NCI-H748 (cell line): ENCODE measurements around the gene HSD17B4.
A peak's percentile ranks its signal among the peaks of the same experiment; 100 is the strongest.
"Not testable (repeated sequence)": the region's sequence is repeated elsewhere in the genome, so short reads cannot be mapped to it uniquely, and the experiment has no call there.

ENCODE experiments used
- DNase-seq: peaks from one replicate; lab custom pipeline; 2025; ENCODE audit not compliant: unreplicated experiment; lab: John Stamatoyannopoulos, UW

Gene HSD17B4, protein sequence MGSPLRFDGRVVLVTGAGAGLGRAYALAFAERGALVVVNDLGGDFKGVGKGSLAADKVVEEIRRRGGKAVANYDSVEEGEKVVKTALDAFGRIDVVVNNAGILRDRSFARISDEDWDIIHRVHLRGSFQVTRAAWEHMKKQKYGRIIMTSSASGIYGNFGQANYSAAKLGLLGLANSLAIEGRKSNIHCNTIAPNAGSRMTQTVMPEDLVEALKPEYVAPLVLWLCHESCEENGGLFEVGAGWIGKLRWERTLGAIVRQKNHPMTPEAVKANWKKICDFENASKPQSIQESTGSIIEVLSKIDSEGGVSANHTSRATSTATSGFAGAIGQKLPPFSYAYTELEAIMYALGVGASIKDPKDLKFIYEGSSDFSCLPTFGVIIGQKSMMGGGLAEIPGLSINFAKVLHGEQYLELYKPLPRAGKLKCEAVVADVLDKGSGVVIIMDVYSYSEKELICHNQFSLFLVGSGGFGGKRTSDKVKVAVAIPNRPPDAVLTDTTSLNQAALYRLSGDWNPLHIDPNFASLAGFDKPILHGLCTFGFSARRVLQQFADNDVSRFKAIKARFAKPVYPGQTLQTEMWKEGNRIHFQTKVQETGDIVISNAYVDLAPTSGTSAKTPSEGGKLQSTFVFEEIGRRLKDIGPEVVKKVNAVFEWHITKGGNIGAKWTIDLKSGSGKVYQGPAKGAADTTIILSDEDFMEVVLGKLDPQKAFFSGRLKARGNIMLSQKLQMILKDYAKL

DNA sequence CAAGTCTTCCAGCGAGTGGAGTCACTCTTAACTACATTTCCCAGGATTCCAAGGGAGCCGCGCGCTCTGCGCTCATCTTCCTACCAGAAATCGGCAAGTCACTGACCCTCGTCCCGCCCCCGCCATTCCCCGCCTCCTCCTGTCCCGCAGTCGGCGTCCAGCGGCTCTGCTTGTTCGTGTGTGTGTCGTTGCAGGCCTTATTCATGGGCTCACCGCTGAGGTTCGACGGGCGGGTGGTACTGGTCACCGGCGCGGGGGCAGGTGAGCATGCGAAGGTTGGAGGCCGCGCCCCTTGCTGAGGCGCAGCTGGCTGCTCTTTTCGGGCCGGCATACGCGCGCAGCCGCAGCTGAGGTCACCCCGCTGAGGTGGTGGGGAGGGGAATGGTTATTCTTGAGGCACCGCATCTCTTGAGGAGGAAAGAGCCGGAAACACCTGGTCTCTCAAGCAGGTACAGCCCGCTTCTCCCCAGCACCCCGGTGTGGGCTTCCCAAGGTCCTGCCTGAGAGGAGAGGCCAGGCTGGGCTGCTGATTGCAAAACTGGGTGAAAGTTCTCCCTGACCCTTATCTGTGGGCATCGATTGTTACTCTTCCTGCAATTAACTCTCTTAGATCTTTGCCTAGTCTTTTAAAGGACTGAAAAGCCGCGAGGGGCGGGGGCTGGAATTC is at the start of gene HSD17B4:
Gene HSD17B4, plus strand, starts transcription at position 125 of the 667 bp plus-strand sequence. Its CDS starts 79 bp downstream, at position 204.
- DNase-seq, result peak; percentile 95

DNA sequence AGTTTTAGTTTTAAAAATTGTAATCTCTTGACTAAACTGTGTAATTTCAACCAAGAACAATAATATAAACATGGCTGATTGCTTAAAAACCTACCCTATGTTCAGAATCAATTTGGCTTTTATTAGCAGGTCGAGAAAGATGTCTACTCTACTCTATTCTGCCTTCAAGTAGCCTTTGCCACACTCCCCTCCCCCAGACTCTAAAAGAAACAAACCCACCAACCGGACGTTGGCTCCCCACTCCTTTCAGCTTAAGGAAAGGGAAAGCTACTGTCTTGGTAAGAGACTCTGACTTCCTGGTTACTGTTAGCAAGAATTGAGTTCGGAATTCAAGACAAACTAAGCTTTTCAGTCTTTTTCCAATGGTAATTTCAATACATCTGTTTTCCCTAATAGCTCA is 49.7 kb upstream of the HSD17B4 start:
- no peak for DNase-seq

- DNase-seq, result no peak
Observed at GRCh38 chr5:119404033-119404432, 48.3 kb upstream of the HSD17B4 start.

DNA sequence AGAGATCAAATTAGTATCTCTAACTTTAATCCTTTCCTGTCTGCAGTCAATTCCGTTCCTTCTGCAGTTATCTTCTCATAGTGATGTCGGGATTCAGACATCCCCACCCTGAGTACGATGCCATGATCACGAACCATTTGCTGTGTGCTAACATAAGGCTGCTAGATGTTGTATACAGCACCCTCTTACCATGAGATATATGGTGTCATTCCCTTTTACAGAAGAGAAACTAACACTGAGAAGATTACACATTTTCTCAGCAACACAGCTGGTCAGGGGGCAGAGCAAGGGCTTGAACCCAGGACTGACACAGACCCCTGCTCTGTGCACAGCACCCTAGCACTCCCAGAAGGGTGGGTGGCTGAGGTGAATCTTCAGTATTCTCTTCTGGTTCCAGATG is 46.9 kb upstream of the HSD17B4 start:
- no peak for DNase-seq

DNA sequence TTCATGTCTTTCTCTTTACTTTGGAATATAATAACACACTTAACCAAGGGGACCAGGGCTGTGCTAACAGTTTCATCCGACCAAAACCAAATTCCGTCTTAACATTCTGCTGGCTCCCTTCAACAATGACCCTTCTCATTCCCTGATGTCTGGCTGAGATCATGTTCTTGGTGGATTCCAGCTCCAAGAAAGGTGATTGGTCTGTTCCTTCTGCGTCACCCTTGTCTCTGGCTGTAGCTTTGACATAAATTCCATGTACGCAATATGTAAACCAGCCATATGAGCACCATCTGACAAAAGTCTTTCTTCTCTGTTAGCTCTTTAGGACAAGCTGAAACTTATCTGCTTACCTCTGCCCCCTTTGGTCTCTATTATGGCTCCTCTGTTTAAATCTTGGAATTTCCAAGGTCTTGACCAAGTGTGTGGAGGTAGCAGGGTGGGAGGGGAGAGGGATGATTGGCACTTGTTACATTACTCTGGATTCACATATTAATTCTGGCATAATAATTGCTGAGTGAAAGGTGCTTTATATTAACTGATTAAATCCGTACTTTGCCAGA is 45.7 kb upstream of the HSD17B4 start:
- no peak for DNase-seq

GRCh38 chr5:119409235-119409815 is 43.0 kb upstream of the HSD17B4 start:
- DNase-seq, result no peak

DNA sequence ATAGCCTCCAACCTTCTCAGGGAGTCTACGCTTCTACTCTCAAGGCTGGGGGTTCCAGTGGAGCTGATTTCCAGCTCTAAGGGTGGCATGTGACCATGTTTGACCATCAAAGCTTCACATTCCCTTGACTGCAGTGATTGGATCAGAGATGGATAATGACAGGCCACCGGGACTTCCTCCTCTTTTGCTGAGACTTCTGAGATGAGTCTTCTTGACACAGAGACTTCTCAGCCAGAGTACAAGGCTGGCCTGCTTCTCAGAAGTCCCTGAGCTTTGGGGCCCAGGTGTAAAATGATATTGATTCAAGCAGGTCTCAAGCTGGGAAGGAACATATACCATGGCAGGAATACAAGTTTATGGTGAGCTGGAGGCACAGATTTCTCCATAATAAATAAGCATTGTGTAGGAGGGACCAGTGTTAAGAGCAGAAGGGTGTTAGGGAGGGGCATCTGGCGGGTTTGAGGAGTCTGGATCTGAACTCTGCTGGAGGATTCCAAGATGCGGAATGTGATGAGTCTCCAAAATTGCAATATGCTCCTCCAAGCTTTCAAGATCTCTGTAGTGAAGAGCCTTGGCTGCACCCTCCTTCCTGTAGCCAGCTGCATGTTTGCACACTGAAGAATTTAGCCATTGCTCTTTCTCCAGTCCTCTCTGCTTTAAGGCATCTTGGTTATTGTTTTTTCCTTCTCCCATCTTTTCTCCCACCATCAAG is 41.7 kb upstream of the HSD17B4 start:
- no peak for DNase-seq

DNA sequence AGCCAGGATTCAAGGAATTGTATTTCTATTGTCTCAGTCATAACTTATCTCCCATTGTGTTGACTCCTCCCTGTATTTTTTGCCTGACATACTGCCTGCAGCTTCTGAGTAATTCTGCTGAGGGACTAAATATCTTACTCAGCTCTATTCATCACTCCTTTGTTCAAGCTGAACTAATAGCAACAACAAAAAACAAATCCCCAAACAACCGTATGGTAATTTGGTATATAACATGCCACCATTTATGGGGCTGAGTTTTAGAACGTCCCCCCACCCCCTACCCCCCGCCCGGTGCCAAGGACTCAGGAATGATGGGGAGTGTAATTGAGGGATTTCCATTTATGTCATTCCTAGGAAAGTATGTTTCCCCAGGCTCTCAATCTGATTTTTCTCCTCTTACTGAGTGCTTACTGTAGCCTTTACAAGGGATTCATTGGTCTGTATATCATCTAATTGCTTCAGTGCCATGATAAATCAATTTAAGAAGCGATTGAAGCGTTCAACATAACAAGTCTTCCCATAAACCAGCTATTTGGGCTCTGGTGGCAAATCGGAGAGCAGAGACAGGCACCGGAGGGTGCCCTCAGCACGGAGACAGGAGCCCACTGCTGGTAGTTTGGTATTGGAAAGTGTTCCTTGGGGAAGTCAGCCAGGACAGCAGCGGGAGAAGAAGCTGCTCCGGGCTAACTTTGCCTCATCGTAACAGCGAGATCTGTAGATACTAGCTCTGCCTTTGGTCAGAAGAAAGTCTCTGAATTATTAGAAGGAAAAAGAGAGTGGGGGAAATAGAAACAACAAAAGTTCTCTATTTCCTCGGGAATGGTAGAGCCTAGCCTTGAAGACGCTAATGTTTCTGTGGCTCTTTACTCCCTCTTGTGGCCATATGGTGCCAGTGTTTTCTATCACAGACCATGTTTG is 40.7 kb upstream of the HSD17B4 start:
- DNase-seq, result peak; percentile 75

GRCh38 chr5:119412279-119413227 is 39.7 kb upstream of the HSD17B4 start:
- no peak for DNase-seq

- not testable (repeated sequence) for DNase-seq
Observed at GRCh38 chr5:119414124-119414734, 38.1 kb upstream of the HSD17B4 start.

- DNase-seq, result no peak
Observed at GRCh38 chr5:119417891-119418605, 34.2 kb upstream of the HSD17B4 start.

- no peak for DNase-seq
Observed at GRCh38 chr5:119418606-119419100, 33.6 kb upstream of the HSD17B4 start.

- no peak for DNase-seq
Observed at GRCh38 chr5:119420169-119420568, 32.1 kb upstream of the HSD17B4 start.

GRCh38 chr5:119426057-119426456 is 26.2 kb upstream of the HSD17B4 start:
- no peak for DNase-seq

GRCh38 chr5:119427060-119427459 is 25.2 kb upstream of the HSD17B4 start:
- DNase-seq, result no peak

- DNase-seq, result not testable (repeated sequence)
Observed at GRCh38 chr5:119427596-119427995, 24.7 kb upstream of the HSD17B4 start.

DNA sequence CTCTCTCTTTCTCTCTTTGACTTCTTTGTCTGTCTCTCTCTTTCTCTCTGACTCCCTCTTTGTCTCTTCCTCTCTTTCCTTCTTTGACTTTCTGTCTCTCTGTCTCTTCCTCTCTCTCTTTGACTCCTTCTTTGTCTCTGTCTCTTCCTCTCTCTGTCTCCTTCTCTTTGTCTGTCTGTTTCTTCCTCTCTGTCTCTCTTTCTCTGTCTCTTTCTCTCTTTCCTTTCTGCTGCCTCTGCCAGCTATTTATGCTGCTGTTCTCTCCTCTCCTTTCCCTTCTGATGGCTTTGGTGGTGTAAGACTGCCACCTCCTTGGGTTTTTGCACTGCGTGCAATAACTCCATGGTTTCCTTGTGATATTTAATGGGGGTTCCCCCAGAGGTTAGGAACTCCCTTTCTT is 24.1 kb upstream of the HSD17B4 start:
- DNase-seq, result not testable (repeated sequence)
